KMS-11 (cell line): ENCODE measurements around the gene ARHGEF28.

ENCODE experiments used
- H2AFZ ChIP-seq: fragments of 200-600 bp; sonication (generic); 2 replicates; pipeline ENCODE4 v1.6.1; 2016; ENCODE audit warnings: antibody characterized with exemption, mixed run types, low read depth
- H3K27ac ChIP-seq: fragments of 200-600 bp; sonication (generic); 2 replicates; pipeline ENCODE4 v1.6.1; 2016; ENCODE audit warnings: mild to moderate bottlenecking, mixed run types
- H3K27me3 ChIP-seq: fragments of 200-600 bp; sonication (generic); 2 replicates; pipeline ENCODE4 v1.6.1; 2017; ENCODE audit warnings: mild to moderate bottlenecking, low read depth, mixed run types, moderate library complexity; ENCODE audit not compliant: insufficient read depth
- H3K36me3 ChIP-seq: fragments of 200-600 bp; sonication (generic); 2 replicates; pipeline ENCODE4 v1.6.1; 2017; ENCODE audit warnings: mild to moderate bottlenecking, mixed run types; ENCODE audit not compliant: insufficient read depth
- H3K4me1 ChIP-seq: fragments of 200-600 bp; sonication (generic); 2 replicates; pipeline ENCODE4 v1.6.1; 2016; ENCODE audit warnings: mild to moderate bottlenecking, low read depth, mixed run types; ENCODE audit not compliant: poor library complexity, severe bottlenecking
- H3K4me2 ChIP-seq: fragments of 200-600 bp; sonication (generic); 2 replicates; pipeline ENCODE4 v1.7.0; 2016; ENCODE audit warnings: mild to moderate bottlenecking, mixed run types
- H3K4me3 ChIP-seq: fragments of 200-600 bp; sonication (generic); IDR thresholded peaks from 2 replicates; pipeline ENCODE4 v1.6.1; 2017; ENCODE audit warnings: low read depth, low read length, mixed read lengths; ENCODE audit not compliant: insufficient read depth
- H3K79me2 ChIP-seq: fragments of 200-600 bp; sonication (generic); 2 replicates; pipeline ENCODE4 v1.6.1; 2016; ENCODE audit warnings: low read depth, mixed run types; ENCODE audit not compliant: insufficient read depth
- H3K9ac ChIP-seq: fragments of 200-600 bp; sonication (generic); 2 replicates; pipeline ENCODE4 v1.6.1; 2016; ENCODE audit warnings: mild to moderate bottlenecking, mixed run types
- H4K20me1 ChIP-seq: fragments of 200-600 bp; sonication (generic); 2 replicates; pipeline ENCODE4 v1.6.1; 2016; ENCODE audit warnings: mild to moderate bottlenecking, mixed run types; ENCODE audit not compliant: insufficient read depth
- TF ChIP-seq, protein P1 (sequence below): fragments of 200-600 bp; sonication (generic); conservative IDR thresholded peaks from 2 replicates; pipeline ENCODE4 v1.6.1; 2017; ENCODE audit warnings: low read depth, mild to moderate bottlenecking, antibody characterized with exemption, low read length, moderate library complexity, mixed read lengths

The ARHGEF28 gene

DNA sequence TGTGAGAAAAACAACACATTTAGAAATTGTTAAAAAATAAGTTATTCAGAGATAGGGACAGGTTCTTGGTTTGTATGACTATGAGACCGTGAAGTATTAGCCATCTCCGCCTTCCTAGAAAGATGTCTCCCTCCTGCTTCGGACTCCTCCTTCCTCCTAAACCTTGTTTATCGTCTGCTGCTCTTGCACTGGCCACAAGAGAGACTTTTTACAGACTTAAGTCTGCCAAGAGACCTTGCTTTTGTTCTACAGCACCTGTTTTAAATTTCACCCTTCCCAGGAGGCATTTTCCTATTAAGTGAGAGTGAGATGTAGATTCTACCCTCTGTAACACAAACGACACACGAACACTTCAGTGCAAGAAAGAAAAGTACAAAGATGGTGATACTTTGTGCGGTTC, 274.6 kb downstream of the ARHGEF28 start:
- no peak overlapping the region for H2AFZ ChIP-seq

DNA sequence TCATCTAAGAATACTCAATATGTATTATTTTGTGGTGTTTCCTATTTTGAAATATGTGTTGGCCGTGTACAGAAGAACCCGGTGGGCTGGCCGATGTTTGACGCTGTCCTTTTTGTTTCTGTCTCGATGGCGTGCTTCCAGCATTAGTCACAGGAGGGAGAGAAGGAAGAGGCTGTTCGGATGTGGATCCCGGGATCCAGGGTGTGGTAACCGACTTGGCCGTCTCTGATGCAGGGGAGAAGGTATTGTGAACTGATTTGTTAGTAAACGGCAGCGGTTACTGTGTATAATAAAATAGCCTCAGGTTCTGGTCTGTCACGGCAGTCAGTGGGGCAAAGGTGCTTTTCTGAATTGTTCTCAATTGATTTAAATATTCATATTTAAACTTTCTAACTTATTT, 275.0 kb downstream of the ARHGEF28 start:
- TF ChIP-seq, protein P1, sequence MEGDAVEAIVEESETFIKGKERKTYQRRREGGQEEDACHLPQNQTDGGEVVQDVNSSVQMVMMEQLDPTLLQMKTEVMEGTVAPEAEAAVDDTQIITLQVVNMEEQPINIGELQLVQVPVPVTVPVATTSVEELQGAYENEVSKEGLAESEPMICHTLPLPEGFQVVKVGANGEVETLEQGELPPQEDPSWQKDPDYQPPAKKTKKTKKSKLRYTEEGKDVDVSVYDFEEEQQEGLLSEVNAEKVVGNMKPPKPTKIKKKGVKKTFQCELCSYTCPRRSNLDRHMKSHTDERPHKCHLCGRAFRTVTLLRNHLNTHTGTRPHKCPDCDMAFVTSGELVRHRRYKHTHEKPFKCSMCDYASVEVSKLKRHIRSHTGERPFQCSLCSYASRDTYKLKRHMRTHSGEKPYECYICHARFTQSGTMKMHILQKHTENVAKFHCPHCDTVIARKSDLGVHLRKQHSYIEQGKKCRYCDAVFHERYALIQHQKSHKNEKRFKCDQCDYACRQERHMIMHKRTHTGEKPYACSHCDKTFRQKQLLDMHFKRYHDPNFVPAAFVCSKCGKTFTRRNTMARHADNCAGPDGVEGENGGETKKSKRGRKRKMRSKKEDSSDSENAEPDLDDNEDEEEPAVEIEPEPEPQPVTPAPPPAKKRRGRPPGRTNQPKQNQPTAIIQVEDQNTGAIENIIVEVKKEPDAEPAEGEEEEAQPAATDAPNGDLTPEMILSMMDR, result no peak
- Histone ChIP-seq H3K4me2 (peak overlapping the region; percentile 35; the same call in 1 of the 2 replicates), H3K4me3 (no peak overlapping the region), H3K27me3 (no peaks in the 10 kb centered on the region), H2AFZ (no peak overlapping the region), H3K9ac (no peak overlapping the region), H3K36me3 (no peaks in the 10 kb centered on the region), H3K27ac (no peak overlapping the region), H3K4me1 (peaks cover 58% of the 10 kb centered on the region), H3K79me2 (no peaks in the 10 kb centered on the region), H4K20me1 (no peaks in the 10 kb centered on the region)

More for the DNA sequence above, 274.6 kb downstream of the ARHGEF28 start:
- no peak overlapping the region for H3K9ac ChIP-seq
- no peaks in the 10 kb centered on the region for H3K79me2 ChIP-seq
- H4K20me1 ChIP-seq, result no peaks in the 10 kb centered on the region
- H3K4me3 ChIP-seq, result no peak overlapping the region
- no peak overlapping the region for H3K4me2 ChIP-seq
- no peaks in the 10 kb centered on the region for H3K27me3 ChIP-seq
- H3K4me1 ChIP-seq, result peaks cover 61% of the 10 kb centered on the region
- no peak overlapping the region for H3K27ac ChIP-seq
- H3K36me3 ChIP-seq, result no peaks in the 10 kb centered on the region
- TF ChIP-seq, protein P1, result no peak

DNA sequence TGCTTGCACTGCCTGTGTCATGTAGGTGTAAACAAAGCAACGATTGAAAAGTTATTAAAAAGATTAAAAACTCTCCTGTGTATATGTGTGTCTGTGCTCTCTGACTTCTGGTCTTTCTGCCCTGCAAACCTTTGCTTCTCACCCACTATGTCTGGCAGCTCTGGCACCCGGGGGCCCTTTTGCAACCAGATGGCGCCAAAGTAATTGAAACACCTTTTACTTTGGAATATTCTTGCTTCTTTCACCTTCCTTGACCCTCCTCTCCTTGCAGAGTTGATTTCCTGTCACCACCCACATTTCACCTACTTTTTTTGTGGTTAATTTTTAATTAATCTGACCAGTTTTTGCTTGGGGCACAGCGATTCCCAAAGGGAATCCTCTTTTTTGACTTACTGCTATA, 275.5 kb downstream of the ARHGEF28 start:
- Histone ChIP-seq H3K79me2 (no peaks in the 10 kb centered on the region), H3K27ac (no peak overlapping the region), H3K4me3 (no peak overlapping the region), H3K4me1 (peaks cover 58% of the 10 kb centered on the region), H3K27me3 (no peaks in the 10 kb centered on the region), H3K36me3 (no peaks in the 10 kb centered on the region), H3K4me2 (peak overlapping the region; percentile 35; the same call in 1 of the 2 replicates), H2AFZ (no peak overlapping the region), H4K20me1 (no peaks in the 10 kb centered on the region), H3K9ac (no peak overlapping the region)
- TF ChIP-seq, protein P1, result peak; percentile 34; the same call in 1 of the 2 replicates

DNA sequence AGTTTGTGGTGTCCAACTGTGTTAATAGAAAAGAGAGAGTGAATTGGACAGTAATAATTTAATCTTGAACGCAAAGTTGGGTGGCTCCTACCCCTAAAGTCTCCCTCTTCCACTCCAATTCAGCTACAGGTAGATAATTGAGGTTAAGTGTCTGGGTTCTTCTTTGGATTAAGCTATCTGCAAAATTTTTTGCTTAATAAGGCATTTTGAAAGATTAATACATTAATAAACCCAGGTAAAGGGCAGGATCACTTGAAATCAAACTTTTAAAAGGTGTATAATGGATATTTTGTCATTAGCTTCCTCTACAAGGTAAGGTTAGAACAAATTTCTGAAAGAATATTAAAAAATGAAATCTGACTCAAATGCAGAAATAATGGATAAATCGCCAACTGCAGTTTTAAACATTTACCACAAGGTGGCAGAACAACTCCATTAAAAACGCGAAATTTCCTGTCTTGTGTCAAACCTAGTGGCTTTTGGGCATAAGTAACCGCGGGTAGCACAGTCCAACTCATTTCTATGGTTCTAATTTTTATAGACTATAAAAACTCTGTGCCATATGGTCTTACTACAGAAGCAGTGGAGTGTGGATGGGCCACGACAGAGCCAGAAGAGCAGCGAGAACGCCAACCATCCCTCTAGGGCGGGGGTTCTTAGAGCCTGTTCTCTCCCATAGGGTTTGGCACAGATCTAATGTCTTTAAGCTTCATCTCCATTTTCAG, 276.5 kb downstream of the ARHGEF28 start:
- Histone ChIP-seq H4K20me1 (no peaks in the 10 kb centered on the region), H3K79me2 (no peaks in the 10 kb centered on the region), H3K27ac (no peak overlapping the region), H2AFZ (no peak overlapping the region; the same call in 1 of the 2 replicates), H3K4me3 (no peak overlapping the region), H3K27me3 (no peaks in the 10 kb centered on the region), H3K4me2 (peak overlapping the region; percentile 37), H3K36me3 (no peaks in the 10 kb centered on the region), H3K4me1 (peaks cover 60% of the 10 kb centered on the region), H3K9ac (no peak overlapping the region)
- TF ChIP-seq, protein P1, result peak; percentile 98
